K562 (cell line): Measurements from ENCODE around the gene ZNF460. TPM values are rescaled to one million over a fixed set of nuclear protein-coding genes. Genes with fewer than 3 reads are reported as not detected.

Source experiments
- FOXK2 ChIP-seq, 2 experiments: fragments of 450-650 bp; IDR thresholded peaks in 1 of 2; conservative IDR thresholded peaks in 1 of 2; 2 replicates each; pipeline ENCODE4 v1.6.1; 2016; ENCODE audit warnings: low read depth in 2 of 2, mild to moderate bottlenecking in 1 of 2
- GABPA ChIP-seq: fragments of 200-800 bp; sonication (Bioruptor generic); conservative IDR thresholded peaks from 2 replicates; pipeline ENCODE4 v1.6.1; 2016; ENCODE audit warnings: low read depth, missing genetic modification characterization, missing compliant biosample characterization
- HDAC6 ChIP-seq: IDR thresholded peaks from 2 replicates; pipeline ENCODE4 v1.6.1; 2012; ENCODE audit warnings: low read depth, mild to moderate bottlenecking, control low read depth, inconsistent platforms, low read length, moderate library complexity
- KDM2B ChIP-seq: fragments of 250-450 bp; sonication (Bioruptor Pico); IDR thresholded peaks from 2 replicates; pipeline ENCODE4 v1.8.0; 2021; ENCODE audit warnings: mild to moderate bottlenecking, moderate library complexity
- MTA1 ChIP-seq: fragments of 450-650 bp; IDR thresholded peaks from 2 replicates; pipeline ENCODE4 v1.6.1; 2017; ENCODE audit warnings: borderline replicate concordance
- MXD1 ChIP-seq: fragments of 250-450 bp; sonication (Bioruptor Pico); IDR thresholded peaks from 2 replicates; pipeline ENCODE4 v1.8.0; 2021; ENCODE audit warnings: borderline replicate concordance, mild to moderate bottlenecking, moderate library complexity; ENCODE audit not compliant: poor library complexity, severe bottlenecking
- MYBL2 ChIP-seq, 2 experiments: fragments of 450-650 bp in 1 of 2; sonication (generic) in 1 of 2; formaldehyde crosslinking in 1 of 2; IDR thresholded peaks; 2 replicates each; pipeline versions ENCODE4 v1.6.1 to v1.8.1; 2017 to 2022; ENCODE audit warnings: borderline replicate concordance in 1 of 2, inconsistent platforms in 1 of 2, low read depth in 1 of 2, mild to moderate bottlenecking in 1 of 2, missing genetic modification reagents in 1 of 2, moderate library complexity in 1 of 2
- MYC ChIP-seq, 2 experiments: fragments of 250-450 bp in 1 of 2; sonication (Bioruptor Pico) in 1 of 2; IDR thresholded peaks; 2 replicates each; pipeline versions ENCODE4 v1.5.1 to v1.6.1; 2012 to 2021; ENCODE audit warnings: low read depth in 2 of 2, borderline replicate concordance in 1 of 2, improper control_type of control experiment in 1 of 2, low read length in 1 of 2, mild to moderate bottlenecking in 1 of 2, moderate library complexity in 1 of 2
- NCOR1 ChIP-seq: fragments of 450-650 bp; IDR thresholded peaks from 2 replicates; pipeline ENCODE4 v1.6.1; 2016; ENCODE audit warnings: mild to moderate bottlenecking, moderate library complexity
- NONO ChIP-seq, 2 experiments: fragments of 200-400 bp in 1 of 2; fragments of 450-650 bp in 1 of 2; formaldehyde crosslinking in 1 of 2; IDR thresholded peaks; 2 replicates each; pipeline ENCODE4 v1.6.1; 2017; ENCODE audit warnings: low read depth in 2 of 2, mild to moderate bottlenecking in 2 of 2, moderate library complexity in 2 of 2, low read length in 1 of 2
- PTTG1 ChIP-seq: fragments of 450-650 bp; IDR thresholded peaks from 2 replicates; pipeline ENCODE4 v1.6.1; 2016; ENCODE audit warnings: low read depth, mild to moderate bottlenecking, missing genetic modification characterization, missing compliant biosample characterization
- RB1 ChIP-seq: fragments of 450-650 bp; IDR thresholded peaks from 2 replicates; pipeline ENCODE4 v1.6.1; 2017; ENCODE audit warnings: low read depth, mild to moderate bottlenecking
- RCOR1 ChIP-seq, 2 experiments: IDR thresholded peaks; 2 replicates each; pipeline ENCODE4 v1.6.1; 2012; ENCODE audit warnings: low read depth in 2 of 2, low read length in 2 of 2, borderline replicate concordance in 1 of 2, improper control_type of control experiment in 1 of 2
- SMAD2 ChIP-seq: fragments of 150-350 bp; IDR thresholded peaks from 2 replicates; pipeline ENCODE4 v1.6.1; 2014; ENCODE audit warnings: low read depth, mild to moderate bottlenecking, low read length
- SMARCA4 ChIP-seq: fragments of 450-650 bp; IDR thresholded peaks from 2 replicates; pipeline ENCODE4 v1.6.1; 2016
- TEAD1 ChIP-seq, 2 experiments: fragments of 450-650 bp in 1 of 2; sonication (generic) in 1 of 2; formaldehyde crosslinking; IDR thresholded peaks; 2 replicates each; pipeline versions ENCODE4 v1.4.0 to v1.8.0; 2020 to 2022; ENCODE audit warnings: mild to moderate bottlenecking in 2 of 2, missing genetic modification reagents in 1 of 2
- U2AF1 ChIP-seq: fragments of 200-400 bp; formaldehyde crosslinking; optimal IDR thresholded peaks from 2 replicates; pipeline ENCODE3; 2017; ENCODE audit warnings: mild to moderate bottlenecking, low read depth, low read length, moderate library complexity
- ZNF507 ChIP-seq: conservative IDR thresholded peaks from 2 replicates; pipeline ENCODE4 v1.6.1; 2017; ENCODE audit warnings: missing genetic modification characterization, missing compliant biosample characterization
- polyA plus RNA-seq, 8 experiments: library from polyadenylated mRNA; depleted of rRNA in 4 of 8; stranded (reverse) in 5 of 8; unstranded in 3 of 8; fragments of >200 nt; fragmentation: Nextera tagmentation in 2 of 8; fragmentation: Illumina TruSeq in 1 of 8; extraction: Ambion mirVana in 2 of 8; extraction: Trizol in 1 of 8; gene quantifications; 2 replicates each; pipeline versions ENCODE4 v1.2.1 to v1.2.3, GENCODE V29; 2011 to 2014; ENCODE audit warnings: inconsistent platforms in 1 of 8, missing spikeins in 1 of 8
- total RNA-seq, 7 experiments: library from RNA; depleted of rRNA in 6 of 7; stranded (reverse); fragments of >200 nt in 6 of 7; fragmentation: Illumina TruSeq in 2 of 7; extraction: Trizol in 2 of 7; gene quantifications; 2 replicates each; pipeline versions ENCODE4 v1.2.1 to v1.2.3, GENCODE V29; 2011 to 2021; ENCODE audit warnings: low replicate concordance in 1 of 7
- TF ChIP-seq, protein P1 (sequence below): sonication (generic); formaldehyde crosslinking; IDR thresholded peaks from 2 replicates; pipeline ENCODE4 v1.8.0; 2023; ENCODE audit warnings: mild to moderate bottlenecking, missing genetic modification reagents
- TF ChIP-seq, protein P2 (sequence below): fragments of 200-800 bp; sonication (Bioruptor generic); IDR thresholded peaks from 2 replicates; pipeline ENCODE4 v1.6.1; 2017; ENCODE audit warnings: missing genetic modification characterization, missing compliant biosample characterization

Gene ZNF460
- total and polyA plus RNA-seq, 9 of the 15 experiments (the other 6 are each of a cell fraction or from before 2014, with no cell fraction given), result 0.45 to 36.2 (median 16.6) TPM

DNA sequence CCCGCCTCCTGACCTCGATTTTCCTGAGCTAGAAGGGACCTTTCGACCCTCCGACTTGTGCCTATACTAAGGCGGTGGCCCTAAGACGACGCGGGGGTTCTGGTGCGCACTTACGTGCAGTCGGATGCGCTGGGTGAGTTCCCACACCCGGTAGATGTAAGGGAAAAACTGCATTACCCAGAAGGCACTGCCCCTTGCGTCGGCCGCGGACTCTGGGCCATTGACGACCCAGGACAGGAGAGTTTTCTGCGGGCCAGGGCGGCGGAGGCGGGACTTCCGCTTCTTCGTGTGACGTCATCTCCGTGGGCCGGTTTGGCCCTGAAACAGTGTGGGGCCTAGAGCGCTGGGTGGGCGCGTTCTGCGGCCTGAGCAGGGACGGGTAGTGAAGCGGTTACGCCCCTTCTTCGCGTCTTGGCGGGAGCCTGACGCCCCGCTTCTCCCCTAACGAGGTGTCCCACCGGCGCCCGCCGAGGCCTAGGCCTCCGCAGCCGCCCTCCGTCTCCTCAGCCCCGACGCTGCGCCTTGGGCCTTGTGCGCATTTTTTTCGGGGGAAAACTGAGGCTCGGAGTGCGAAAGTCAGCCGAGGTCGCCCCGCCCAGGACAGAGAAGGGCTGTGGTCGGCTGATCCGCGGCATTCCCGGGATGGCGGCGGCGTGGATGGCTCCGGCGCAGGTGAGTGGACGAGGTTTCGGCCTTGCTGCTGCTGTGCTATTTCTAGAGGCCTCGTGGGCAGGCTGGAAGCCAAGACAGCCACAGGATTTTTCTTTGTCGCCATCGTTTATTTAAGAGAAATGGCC, at the start of gene ZNF460 (continued):
- TF ChIP-seq, protein P1, sequence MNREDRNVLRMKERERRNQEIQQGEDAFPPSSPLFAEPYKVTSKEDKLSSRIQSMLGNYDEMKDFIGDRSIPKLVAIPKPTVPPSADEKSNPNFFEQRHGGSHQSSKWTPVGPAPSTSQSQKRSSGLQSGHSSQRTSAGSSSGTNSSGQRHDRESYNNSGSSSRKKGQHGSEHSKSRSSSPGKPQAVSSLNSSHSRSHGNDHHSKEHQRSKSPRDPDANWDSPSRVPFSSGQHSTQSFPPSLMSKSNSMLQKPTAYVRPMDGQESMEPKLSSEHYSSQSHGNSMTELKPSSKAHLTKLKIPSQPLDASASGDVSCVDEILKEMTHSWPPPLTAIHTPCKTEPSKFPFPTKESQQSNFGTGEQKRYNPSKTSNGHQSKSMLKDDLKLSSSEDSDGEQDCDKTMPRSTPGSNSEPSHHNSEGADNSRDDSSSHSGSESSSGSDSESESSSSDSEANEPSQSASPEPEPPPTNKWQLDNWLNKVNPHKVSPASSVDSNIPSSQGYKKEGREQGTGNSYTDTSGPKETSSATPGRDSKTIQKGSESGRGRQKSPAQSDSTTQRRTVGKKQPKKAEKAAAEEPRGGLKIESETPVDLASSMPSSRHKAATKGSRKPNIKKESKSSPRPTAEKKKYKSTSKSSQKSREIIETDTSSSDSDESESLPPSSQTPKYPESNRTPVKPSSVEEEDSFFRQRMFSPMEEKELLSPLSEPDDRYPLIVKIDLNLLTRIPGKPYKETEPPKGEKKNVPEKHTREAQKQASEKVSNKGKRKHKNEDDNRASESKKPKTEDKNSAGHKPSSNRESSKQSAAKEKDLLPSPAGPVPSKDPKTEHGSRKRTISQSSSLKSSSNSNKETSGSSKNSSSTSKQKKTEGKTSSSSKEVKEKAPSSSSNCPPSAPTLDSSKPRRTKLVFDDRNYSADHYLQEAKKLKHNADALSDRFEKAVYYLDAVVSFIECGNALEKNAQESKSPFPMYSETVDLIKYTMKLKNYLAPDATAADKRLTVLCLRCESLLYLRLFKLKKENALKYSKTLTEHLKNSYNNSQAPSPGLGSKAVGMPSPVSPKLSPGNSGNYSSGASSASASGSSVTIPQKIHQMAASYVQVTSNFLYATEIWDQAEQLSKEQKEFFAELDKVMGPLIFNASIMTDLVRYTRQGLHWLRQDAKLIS (CRISPR knock-in tag), result no peak
- no peak for TF ChIP-seq SMAD2
- no peak for TF ChIP-seq MXD1 (CRISPR knock-in tag)
- no peak for TF ChIP-seq MYBL2 (IDR thresholded peaks at IDR 0.05; ENCODE audit: low read depth)
- TF ChIP-seq MYBL2 (CRISPR knock-in tag; IDR thresholded peaks at IDR 0.05; ENCODE audit: borderline replicate concordance), result no peak
- peak; percentile 94 for TF ChIP-seq GABPA (tag)
- no peak for TF ChIP-seq NCOR1
- no peak for TF ChIP-seq MYC (IDR thresholded peaks at IDR 0.05; ENCODE audit: low read depth, low read length)
- no peak; the same call in 1 of the 2 replicates for TF ChIP-seq MYC (CRISPR knock-in tag; IDR thresholded peaks at IDR 0.05; ENCODE audit: borderline replicate concordance, low read depth)
- TF ChIP-seq PTTG1 (tag), result no peak
- no peak for TF ChIP-seq RCOR1 (IDR thresholded peaks at IDR 0.05; ENCODE audit: borderline replicate concordance in 1 of 2, low read depth in 2 of 2, low read length in 2 of 2)
- no peak for TF ChIP-seq ZNF507 (tag)
- no peak for TF ChIP-seq U2AF1
- TF ChIP-seq KDM2B (CRISPR knock-in tag), result no peak
- TF ChIP-seq FOXK2 (conservative IDR thresholded peaks at IDR 0.05 in 1 of 2, IDR thresholded peaks at IDR 0.05 in 1 of 2; ENCODE audit: low read depth in 2 of 2), result peak; percentile 38 to 68; a peak in 3 of 4 replicates
- TF ChIP-seq NONO (IDR thresholded peaks at IDR 0.05; ENCODE audit: low read depth in 2 of 2, low read length in 1 of 2), result no peak
- no peak; the same call in 1 of the 2 replicates for TF ChIP-seq SMARCA4
- TF ChIP-seq, protein P2, sequence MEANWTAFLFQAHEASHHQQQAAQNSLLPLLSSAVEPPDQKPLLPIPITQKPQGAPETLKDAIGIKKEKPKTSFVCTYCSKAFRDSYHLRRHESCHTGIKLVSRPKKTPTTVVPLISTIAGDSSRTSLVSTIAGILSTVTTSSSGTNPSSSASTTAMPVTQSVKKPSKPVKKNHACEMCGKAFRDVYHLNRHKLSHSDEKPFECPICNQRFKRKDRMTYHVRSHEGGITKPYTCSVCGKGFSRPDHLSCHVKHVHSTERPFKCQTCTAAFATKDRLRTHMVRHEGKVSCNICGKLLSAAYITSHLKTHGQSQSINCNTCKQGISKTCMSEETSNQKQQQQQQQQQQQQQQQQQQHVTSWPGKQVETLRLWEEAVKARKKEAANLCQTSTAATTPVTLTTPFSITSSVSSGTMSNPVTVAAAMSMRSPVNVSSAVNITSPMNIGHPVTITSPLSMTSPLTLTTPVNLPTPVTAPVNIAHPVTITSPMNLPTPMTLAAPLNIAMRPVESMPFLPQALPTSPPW, result peak; percentile 21; the same call in 1 of the 2 replicates
- peak; percentile 75 for TF ChIP-seq RB1
- peak; percentile 96 for TF ChIP-seq MTA1
- no peak for TF ChIP-seq HDAC6
- peak in 1 of 2 experiments; percentile 78; a peak in 1 of 4 replicates for TF ChIP-seq TEAD1 (CRISPR knock-in tag; IDR thresholded peaks at IDR 0.05)
